ENCODE measurements around the gene CYP4F11. TPM values are rescaled to one million over a fixed set of nuclear protein-coding genes. Genes with fewer than 3 reads are reported as not detected.

The CYP4F11 gene
- total RNA-seq, 2 experiments from 2014 or later = not detected

GRCh38 chr19:15971224-15971780 lies 37.0 kb upstream of the CYP4F11 start:
- CTCF ChIA-PET = no interaction called here
- POLR2A ChIA-PET = no interaction called here
- no peaks in the 10 kb centered on the region for H3K4me1 Mint-ChIP-seq (ENCODE audit: low read depth)
- H3K9me3 Mint-ChIP-seq = no peaks in the 10 kb centered on the region
- Histone ChIP-seq H3K9me3 (ENCODE audit: control insufficient read depth in 1 of 2, insufficient read depth in 1 of 2, low read length in 2 of 2) (no peaks in the 10 kb centered on the region), H3K27ac (ENCODE audit: low read depth in 1 of 2, low read length in 2 of 2) (no peak overlapping the region), H3K4me1 (ENCODE audit: insufficient read depth, low read length) (no peaks in the 10 kb centered on the region), H3K27me3 (ENCODE audit: control insufficient read depth in 1 of 2, insufficient read depth in 2 of 2, low read length in 2 of 2) (peaks cover 6 to 11% of the 10 kb centered on the region in 2 experiments), H3K36me3 (ENCODE audit: insufficient read depth, low read length) (no peaks in the 10 kb centered on the region), H3K4me3 (ENCODE audit: low read length) (no peak overlapping the region)
- ATAC-seq (ENCODE audit: poor library complexity) (no peak), DNase-seq (no peak)
- H3K4me3 Mint-ChIP-seq = no peak overlapping the region
- TF ChIP-seq, protein P1, sequence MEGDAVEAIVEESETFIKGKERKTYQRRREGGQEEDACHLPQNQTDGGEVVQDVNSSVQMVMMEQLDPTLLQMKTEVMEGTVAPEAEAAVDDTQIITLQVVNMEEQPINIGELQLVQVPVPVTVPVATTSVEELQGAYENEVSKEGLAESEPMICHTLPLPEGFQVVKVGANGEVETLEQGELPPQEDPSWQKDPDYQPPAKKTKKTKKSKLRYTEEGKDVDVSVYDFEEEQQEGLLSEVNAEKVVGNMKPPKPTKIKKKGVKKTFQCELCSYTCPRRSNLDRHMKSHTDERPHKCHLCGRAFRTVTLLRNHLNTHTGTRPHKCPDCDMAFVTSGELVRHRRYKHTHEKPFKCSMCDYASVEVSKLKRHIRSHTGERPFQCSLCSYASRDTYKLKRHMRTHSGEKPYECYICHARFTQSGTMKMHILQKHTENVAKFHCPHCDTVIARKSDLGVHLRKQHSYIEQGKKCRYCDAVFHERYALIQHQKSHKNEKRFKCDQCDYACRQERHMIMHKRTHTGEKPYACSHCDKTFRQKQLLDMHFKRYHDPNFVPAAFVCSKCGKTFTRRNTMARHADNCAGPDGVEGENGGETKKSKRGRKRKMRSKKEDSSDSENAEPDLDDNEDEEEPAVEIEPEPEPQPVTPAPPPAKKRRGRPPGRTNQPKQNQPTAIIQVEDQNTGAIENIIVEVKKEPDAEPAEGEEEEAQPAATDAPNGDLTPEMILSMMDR (IDR thresholded peaks at IDR 0.05) = no peak
- intact Hi-C loops (cut with DNase I, micrococcal nuclease) = no loop called here
- no peaks in the 10 kb centered on the region for H3K36me3 Mint-ChIP-seq (ENCODE audit: low read depth)
- H3K27ac Mint-ChIP-seq = no peak overlapping the region
- H3K27me3 Mint-ChIP-seq = peaks cover 50% of the 10 kb centered on the region

- H3K36me3 Mint-ChIP-seq (ENCODE audit: low read depth) = no peaks in the 10 kb centered on the region
- no peak overlapping the region for H3K4me3 Mint-ChIP-seq
- peaks cover 16 to 28% of the 10 kb centered on the region in 2 experiments for H3K27me3 ChIP-seq (ENCODE audit: control insufficient read depth in 1 of 2, insufficient read depth in 2 of 2, low read length in 2 of 2)
- DNase-seq = no peak
- TF ChIP-seq, protein P1 (IDR thresholded peaks at IDR 0.05) = no peak
- intact Hi-C loops (cut with DNase I, micrococcal nuclease) = no loop called here
- peaks cover 58% of the 10 kb centered on the region for H3K27me3 Mint-ChIP-seq
- no peaks in the 10 kb centered on the region for H3K9me3 Mint-ChIP-seq
- ATAC-seq (ENCODE audit: poor library complexity) = no peak
- no peak overlapping the region for H3K27ac Mint-ChIP-seq
- POLR2A ChIA-PET = no interaction called here
- CTCF ChIA-PET = no interaction called here
- no peaks in the 10 kb centered on the region for H3K4me1 ChIP-seq (ENCODE audit: insufficient read depth, low read length)
- H3K9me3 ChIP-seq (ENCODE audit: control insufficient read depth in 1 of 2, insufficient read depth in 1 of 2, low read length in 2 of 2) = peaks cover 0 to 7% of the 10 kb centered on the region in 2 experiments
- no peak overlapping the region for H3K27ac ChIP-seq (ENCODE audit: low read depth in 1 of 2, low read length in 2 of 2)
- H3K4me3 ChIP-seq (ENCODE audit: low read length) = no peak overlapping the region
- H3K36me3 ChIP-seq (ENCODE audit: insufficient read depth, low read length) = no peaks in the 10 kb centered on the region
- no peaks in the 10 kb centered on the region for H3K4me1 Mint-ChIP-seq (ENCODE audit: low read depth)
Measured at GRCh38 chr19:15964231-15964630, 29.9 kb upstream of the CYP4F11 start.

DNA sequence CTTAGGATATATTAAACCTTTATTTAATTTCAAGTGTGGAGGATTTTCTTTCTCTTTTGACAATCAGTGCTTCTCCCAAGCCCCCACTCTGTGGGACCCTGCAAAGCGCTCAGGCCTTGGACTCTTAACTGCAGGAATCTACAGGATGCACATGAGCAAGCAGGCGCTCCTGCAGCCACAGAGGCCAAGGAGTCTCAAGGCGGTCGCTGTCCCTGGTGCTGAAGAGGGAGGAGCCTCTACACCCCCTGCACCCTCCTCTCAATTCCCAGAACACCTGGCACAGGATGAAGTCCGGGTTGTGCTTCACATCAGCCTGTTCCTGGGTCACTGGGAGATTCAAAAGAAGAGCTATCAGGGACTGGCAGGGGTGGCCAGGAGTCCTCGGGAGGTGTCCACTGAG lies 28.0 kb upstream of the CYP4F11 start:
- CTCF ChIA-PET = no interaction called here

More for the DNA sequence above, 28.0 kb upstream of the CYP4F11 start:
- Histone ChIP-seq H3K9me3 (ENCODE audit: control insufficient read depth in 1 of 2, insufficient read depth in 1 of 2, low read length in 2 of 2) (peaks cover 0 to 7% of the 10 kb centered on the region in 2 experiments), H3K27me3 (ENCODE audit: control insufficient read depth in 1 of 2, insufficient read depth in 2 of 2, low read length in 2 of 2) (peaks cover 16 to 37% of the 10 kb centered on the region in 2 experiments), H3K4me3 (ENCODE audit: low read length) (no peak overlapping the region), H3K4me1 (ENCODE audit: insufficient read depth, low read length) (no peaks in the 10 kb centered on the region), H3K27ac (ENCODE audit: low read depth in 1 of 2, low read length in 2 of 2) (no peak overlapping the region), H3K36me3 (ENCODE audit: insufficient read depth, low read length) (no peaks in the 10 kb centered on the region)
- no peaks in the 10 kb centered on the region for H3K4me1 Mint-ChIP-seq (ENCODE audit: low read depth)
- DNase-seq (no peak), ATAC-seq (ENCODE audit: poor library complexity) (no peak)
- no peaks in the 10 kb centered on the region for H3K36me3 Mint-ChIP-seq (ENCODE audit: low read depth)
- POLR2A ChIA-PET = no interaction called here
- H3K9me3 Mint-ChIP-seq = no peaks in the 10 kb centered on the region
- intact Hi-C loops (cut with DNase I, micrococcal nuclease) = no loop called here
- H3K4me3 Mint-ChIP-seq = no peak overlapping the region
- H3K27ac Mint-ChIP-seq = no peak overlapping the region
- peaks cover 65% of the 10 kb centered on the region for H3K27me3 Mint-ChIP-seq
- TF ChIP-seq, protein P1 (IDR thresholded peaks at IDR 0.05) = no peak
